A673 (cell line): ENCODE measurements around the gene FANCG.

Source experiments
- CTCF ChIP-seq: fragments of 300-800, 200-600 bp; sonication (generic); conservative IDR thresholded peaks from 2 replicates; pipeline ENCODE4 v1.5.1; 2017; ENCODE audit warnings: low read depth, mild to moderate bottlenecking, antibody characterized with exemption, low read length, moderate library complexity, mixed read lengths
- EZH2 ChIP-seq: fragments of 200-600 bp; sonication (generic); IDR thresholded peaks from 2 replicates; pipeline ENCODE4 v1.6.1; 2017; ENCODE audit warnings: borderline replicate concordance, low read depth, mild to moderate bottlenecking, mixed read lengths, antibody characterized with exemption, low read length; ENCODE audit not compliant: poor library complexity, severe bottlenecking

- TF ChIP-seq CTCF (no peak), EZH2 (no peak)
Measured at GRCh38 chr9:35078066-35078465, 1.7 kb downstream of the FANCG start.
